HG02759 (cell line): Measurements from ENCODE around the gene PDCD10.
A peak's percentile ranks its signal among the peaks of the same experiment; 100 is the strongest.

Experiments used
- ATAC-seq: cut with Tn5 transposase; IDR thresholded peaks from one replicate; pipeline ENCODE4 v1.9.1; 2021; ENCODE audit warnings: mild to moderate bottlenecking, moderate library complexity; ENCODE audit not compliant: unreplicated experiment

The PDCD10 gene

GRCh38 chr3:167684388-167684993, 50.2 kb downstream of the PDCD10 start:
- peak; percentile 81 for ATAC-seq

- no peak for ATAC-seq
These were observed 55.2 kb downstream of the PDCD10 start for GRCh38 chr3:167679526-167679925.

- no peak for ATAC-seq
These were observed 58.8 kb downstream of the PDCD10 start for GRCh38 chr3:167675848-167676247.

GRCh38 chr3:167673221-167673620, 61.5 kb downstream of the PDCD10 start:
- ATAC-seq = no peak

GRCh38 chr3:167671878-167672427, 62.7 kb downstream of the PDCD10 start:
- ATAC-seq = no peak

- ATAC-seq = no peak
These were observed 65.0 kb downstream of the PDCD10 start for GRCh38 chr3:167669699-167670098.

GRCh38 chr3:167668651-167669050, 66.0 kb downstream of the PDCD10 start:
- ATAC-seq = no peak

- ATAC-seq = no peak
These were observed 68.1 kb downstream of the PDCD10 start for GRCh38 chr3:167666563-167666962.

GRCh38 chr3:167662919-167663400, 71.7 kb downstream of the PDCD10 start:
- ATAC-seq = no peak

GRCh38 chr3:167657684-167658225, 76.9 kb downstream of the PDCD10 start:
- ATAC-seq = no peak

- no peak for ATAC-seq
These were observed 77.9 kb downstream of the PDCD10 start for GRCh38 chr3:167656821-167657220.

GRCh38 chr3:167653760-167654159, 80.9 kb downstream of the PDCD10 start, which contains the start of gene WDR49:
TSS of gene WDR49 (minus strand) at chr3:167653942. CDS start at chr3:167653425, 517 bp downstream.
- no peak for ATAC-seq

GRCh38 chr3:167653155-167653554, 81.5 kb downstream of the PDCD10 start:
- ATAC-seq = no peak

- no peak for ATAC-seq
These were observed 82.9 kb downstream of the PDCD10 start for GRCh38 chr3:167651826-167652225.

- no peak for ATAC-seq
These were observed 84.2 kb downstream of the PDCD10 start for GRCh38 chr3:167650459-167650858.

- no peak for ATAC-seq
These were observed 84.9 kb downstream of the PDCD10 start for GRCh38 chr3:167649746-167650145.

GRCh38 chr3:167644611-167645010, 90.1 kb downstream of the PDCD10 start:
- no peak for ATAC-seq
